HepG2 (cell line): ENCODE data around the gene ANKRD52. TPM values are rescaled to one million over a fixed set of nuclear protein-coding genes. Genes with fewer than 3 reads are reported as not detected.

Source experiments
- CENPBD1 ChIP-seq: sonication (generic); formaldehyde crosslinking; IDR thresholded peaks from 2 replicates; pipeline ENCODE4 v1.8.0; 2022; ENCODE audit warnings: missing genetic modification reagents, low read depth, mild to moderate bottlenecking, borderline replicate concordance
- CHCHD3 ChIP-seq: sonication (generic); formaldehyde crosslinking; IDR thresholded peaks from 2 replicates; pipeline ENCODE4 v1.8.0; 2022; ENCODE audit warnings: mild to moderate bottlenecking, missing genetic modification reagents, moderate library complexity
- JARID2 ChIP-seq: sonication (generic); formaldehyde crosslinking; IDR thresholded peaks from 2 replicates; pipeline ENCODE4 v1.8.1; 2023; ENCODE audit warnings: missing genetic modification reagents, inconsistent platforms; ENCODE audit not compliant: insufficient replicate concordance
- MIER2 ChIP-seq: IDR thresholded peaks from 2 replicates; pipeline ENCODE4 v1.6.1; 2016; ENCODE audit warnings: missing biosample characterization, missing genetic modification reagents
- NCOA1 ChIP-seq: sonication (generic); formaldehyde crosslinking; IDR thresholded peaks from 2 replicates; pipeline ENCODE4 v1.9.0; 2021; ENCODE audit warnings: missing genetic modification reagents
- NFIB ChIP-seq: sonication (generic); formaldehyde crosslinking; IDR thresholded peaks from 2 replicates; pipeline ENCODE4 v1.9.0; 2021; ENCODE audit warnings: missing genetic modification reagents, mild to moderate bottlenecking, borderline replicate concordance
- NR2F2 ChIP-seq: IDR thresholded peaks from 2 replicates; pipeline ENCODE4 v1.6.1; 2012; ENCODE audit warnings: low read depth, inconsistent platforms, borderline replicate concordance
- PAX8 ChIP-seq: sonication (generic); formaldehyde crosslinking; IDR thresholded peaks from 2 replicates; pipeline ENCODE4 v1.8.0; 2022; ENCODE audit warnings: mild to moderate bottlenecking, missing genetic modification reagents, borderline replicate concordance
- POLR2A ChIP-seq, 2 experiments: IDR thresholded peaks; 2 replicates each; pipeline ENCODE4 v1.6.1; 2011; ENCODE audit warnings: low read depth in 2 of 2, low read length in 2 of 2, mild to moderate bottlenecking in 1 of 2, moderate library complexity in 1 of 2; ENCODE audit not compliant: insufficient read depth in 1 of 2
- PTBP1 ChIP-seq: fragments of 200-400 bp; formaldehyde crosslinking; IDR thresholded peaks from 2 replicates; pipeline ENCODE4 v1.6.1; 2018; ENCODE audit warnings: low read length, low read depth; ENCODE audit not compliant: poor library complexity, severe bottlenecking
- SETDB1 ChIP-seq: sonication (generic); formaldehyde crosslinking; IDR thresholded peaks from 2 replicates; pipeline ENCODE4 v1.5.1; 2020; ENCODE audit warnings: missing genetic modification reagents, mild to moderate bottlenecking, borderline replicate concordance
- TFE3 ChIP-seq: IDR thresholded peaks from 2 replicates; pipeline ENCODE4 v1.6.1; 2016
- UBTF ChIP-seq: sonication (generic); formaldehyde crosslinking; IDR thresholded peaks from 2 replicates; pipeline ENCODE4 v1.4.0; 2020; ENCODE audit warnings: mild to moderate bottlenecking, missing genetic modification reagents
- ZBTB25 ChIP-seq: IDR thresholded peaks from 2 replicates; pipeline ENCODE4 v1.6.1; 2018; ENCODE audit warnings: missing genetic modification reagents
- ZNF256 ChIP-seq: sonication (generic); formaldehyde crosslinking; conservative IDR thresholded peaks from 2 replicates; pipeline ENCODE4 v1.4.0; 2020; ENCODE audit warnings: missing genetic modification reagents
- ZNF530 ChIP-seq: sonication (generic); formaldehyde crosslinking; IDR thresholded peaks from 2 replicates; pipeline ENCODE4 v1.5.0; 2020; ENCODE audit warnings: low read depth, mild to moderate bottlenecking, missing genetic modification reagents
- ZNF616 ChIP-seq: sonication (generic); formaldehyde crosslinking; IDR thresholded peaks from 2 replicates; pipeline ENCODE4 v1.5.0; 2020; ENCODE audit warnings: low read depth, mild to moderate bottlenecking, missing genetic modification reagents
- ZNF672 ChIP-seq: sonication (generic); formaldehyde crosslinking; IDR thresholded peaks from 2 replicates; pipeline ENCODE4 v1.8.1; 2022; ENCODE audit warnings: missing genetic modification reagents
- ZNF773 ChIP-seq: sonication (generic); formaldehyde crosslinking; IDR thresholded peaks from 2 replicates; pipeline ENCODE4 v1.4.0; 2020; ENCODE audit warnings: missing genetic modification reagents, borderline replicate concordance
- ZSCAN5A ChIP-seq: sonication (generic); formaldehyde crosslinking; IDR thresholded peaks from 2 replicates; pipeline ENCODE4 v1.8.0; 2022; ENCODE audit warnings: mild to moderate bottlenecking, missing genetic modification reagents, borderline replicate concordance
- polyA plus RNA-seq, 8 experiments: library from polyadenylated mRNA; depleted of rRNA in 3 of 8; stranded (reverse) in 7 of 8; unstranded in 1 of 8; fragments of >200 nt; fragmentation: Illumina TruSeq in 4 of 8; extraction: Trizol in 4 of 8; gene quantifications; 2 replicates each; pipeline versions ENCODE4 v1.2.1 to v1.2.3, GENCODE V29; 2011 to 2016; ENCODE audit warnings: low read depth in 4 of 8, missing spikeins in 1 of 8, mixed read lengths in 1 of 8; ENCODE audit not compliant: insufficient read depth in 1 of 8
- total RNA-seq, 5 experiments: library from RNA; depleted of rRNA; stranded (reverse); fragments of >200 nt; fragmentation: Illumina TruSeq; extraction: Trizol; gene quantifications; 2 replicates each; pipeline ENCODE4 v1.2.3, GENCODE V29; 2016; ENCODE audit warnings: low read depth in 1 of 5
- TF ChIP-seq, protein P1 (sequence below): IDR thresholded peaks from 2 replicates; pipeline ENCODE4 v1.6.1; 2016; ENCODE audit warnings: low read depth

Gene ANKRD52
- total and polyA plus RNA-seq, 2 of the 13 experiments (the other 11 are each of a cell fraction or from before 2014, with no cell fraction given), result 7.8 to 9.2 TPM

GRCh38 chr12:56189918-56190694, 68.1 kb downstream of the ANKRD52 start (continued):
- no peak for TF ChIP-seq PTBP1
- peak; percentile 70 for TF ChIP-seq UBTF (CRISPR knock-in tag)
- no peak for TF ChIP-seq CENPBD1 (CRISPR knock-in tag)
- no peak for TF ChIP-seq ZNF672
- peak; percentile 18 for TF ChIP-seq JARID2 (CRISPR knock-in tag)
- TF ChIP-seq ZBTB25 (CRISPR knock-in tag), result peak; percentile 62; the same call in 1 of the 2 replicates
- TF ChIP-seq PAX8 (CRISPR knock-in tag), result no peak
- TF ChIP-seq ZNF616 (CRISPR knock-in tag), result no peak
- TF ChIP-seq MIER2 (CRISPR knock-in tag), result no peak
- TF ChIP-seq ZNF256 (CRISPR knock-in tag), result peak; percentile 39; the same call in 1 of the 2 replicates
- TF ChIP-seq SETDB1 (CRISPR knock-in tag), result no peak
- TF ChIP-seq CHCHD3 (CRISPR knock-in tag), result no peak
- TF ChIP-seq NFIB (CRISPR knock-in tag), result no peak
- TF ChIP-seq, protein P1, sequence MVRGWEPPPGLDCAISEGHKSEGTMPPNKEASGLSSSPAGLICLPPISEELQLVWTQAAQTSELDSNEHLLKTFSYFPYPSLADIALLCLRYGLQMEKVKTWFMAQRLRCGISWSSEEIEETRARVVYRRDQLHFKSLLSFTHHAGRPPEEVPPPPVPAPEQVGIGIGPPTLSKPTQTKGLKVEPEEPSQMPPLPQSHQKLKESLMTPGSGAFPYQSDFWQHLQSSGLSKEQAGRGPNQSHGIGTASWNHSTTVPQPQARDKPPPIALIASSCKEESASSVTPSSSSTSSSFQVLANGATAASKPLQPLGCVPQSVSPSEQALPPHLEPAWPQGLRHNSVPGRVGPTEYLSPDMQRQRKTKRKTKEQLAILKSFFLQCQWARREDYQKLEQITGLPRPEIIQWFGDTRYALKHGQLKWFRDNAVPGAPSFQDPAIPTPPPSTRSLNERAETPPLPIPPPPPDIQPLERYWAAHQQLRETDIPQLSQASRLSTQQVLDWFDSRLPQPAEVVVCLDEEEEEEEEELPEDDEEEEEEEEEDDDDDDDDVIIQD (CRISPR knock-in tag), result 0 out of 2 replicates have a peak, but pooled peaks have one; percentile 11
- no peak for TF ChIP-seq NR2F2
- no peak for TF ChIP-seq POLR2A (IDR thresholded peaks at IDR 0.05; ENCODE audit: insufficient read depth in 1 of 2, low read depth in 2 of 2, low read length in 2 of 2)
- no peak for TF ChIP-seq ZNF530 (CRISPR knock-in tag)
- TF ChIP-seq ZNF773 (CRISPR knock-in tag), result peak; percentile 11; the same call in 1 of the 2 replicates
- TF ChIP-seq TFE3 (CRISPR knock-in tag), result 0 out of 2 replicates have a peak, but pooled peaks have one; percentile 41
- no peak; the same call in 1 of the 2 replicates for TF ChIP-seq ZSCAN5A (CRISPR knock-in tag)
- 0 out of 2 replicates have a peak, but pooled peaks have one; percentile 23 for TF ChIP-seq NCOA1 (CRISPR knock-in tag)
